Subcutaneous abdominal adipose tissue (tissue), 5 donors: ENCODE data around the gene TAPT1.

Experiments used
- H3K27ac ChIP-seq: one replicate; pipeline ENCODE4 v1.7.0; 2013; ENCODE audit warnings: low read depth, mild to moderate bottlenecking, inconsistent platforms, low read length, moderate library complexity
- H3K27me3 ChIP-seq, 5 donors: one replicate each; pipeline ENCODE4 v1.7.0; 2013; ENCODE audit warnings: low read length in 5 of 5, inconsistent platforms in 1 of 5; ENCODE audit not compliant: control insufficient read depth in 5 of 5, insufficient read depth in 4 of 5
- H3K36me3 ChIP-seq, 5 donors: one replicate each; pipeline ENCODE4 v1.7.0; 2013; ENCODE audit warnings: low read length in 5 of 5; ENCODE audit not compliant: control insufficient read depth in 5 of 5, insufficient read depth in 5 of 5
- H3K4me1 ChIP-seq, 5 donors: one replicate each; pipeline ENCODE4 v1.7.0; 2013; ENCODE audit warnings: low read length in 5 of 5, mild to moderate bottlenecking in 3 of 5, moderate library complexity in 1 of 5; ENCODE audit not compliant: control insufficient read depth in 5 of 5, insufficient read depth in 5 of 5
- H3K4me3 ChIP-seq, 5 donors: one replicate each; pipeline ENCODE4 v1.7.0; 2013; ENCODE audit warnings: low read length in 5 of 5, low read depth in 1 of 5
- H3K9ac ChIP-seq, 5 donors: one replicate each; pipeline ENCODE4 v1.7.0; 2013; ENCODE audit warnings: low read length in 5 of 5, mild to moderate bottlenecking in 4 of 5, moderate library complexity in 3 of 5
- H3K9me3 ChIP-seq, 5 donors: one replicate each; pipeline ENCODE4 v1.7.0; 2013; ENCODE audit warnings: low read length in 5 of 5; ENCODE audit not compliant: control insufficient read depth in 5 of 5
- donor health status: healthy.
- donor health status: healthy.
- donor health status: healthy.
- donor health status: healthy.
- donor health status: healthy.

Gene TAPT1

DNA sequence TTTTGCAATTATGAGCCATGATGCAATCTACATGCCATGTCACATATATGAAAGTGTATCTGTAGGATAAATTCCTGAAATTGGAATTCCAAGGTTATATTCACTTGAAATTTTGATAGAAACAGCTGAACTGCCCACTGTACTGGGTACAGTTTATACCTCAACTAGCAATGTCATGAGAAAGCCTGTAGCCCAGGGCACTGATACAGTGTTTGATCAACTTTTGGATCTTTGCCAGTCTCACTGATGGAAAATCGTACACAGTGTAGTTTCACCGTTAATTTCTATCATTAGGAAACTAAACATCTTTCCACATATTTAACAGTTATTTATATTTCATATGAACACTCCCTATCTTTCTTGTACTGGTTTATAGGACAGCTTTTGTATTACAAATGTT lies 34.2 kb downstream of the TAPT1 start:
- Histone ChIP-seq H3K4me1 (peaks cover 2 to 23% (median 21%) of the 10 kb centered on the region in 5 donors), H3K9me3 (no peaks in the 10 kb centered on the region), H3K27ac (no peak overlapping the region), H3K27me3 (no peaks in the 10 kb centered on the region), H3K4me3 (no peak overlapping the region), H3K36me3 (peaks cover 16 to 29% (median 23%) of the 10 kb centered on the region in 5 donors), H3K9ac (no peak overlapping the region)

DNA sequence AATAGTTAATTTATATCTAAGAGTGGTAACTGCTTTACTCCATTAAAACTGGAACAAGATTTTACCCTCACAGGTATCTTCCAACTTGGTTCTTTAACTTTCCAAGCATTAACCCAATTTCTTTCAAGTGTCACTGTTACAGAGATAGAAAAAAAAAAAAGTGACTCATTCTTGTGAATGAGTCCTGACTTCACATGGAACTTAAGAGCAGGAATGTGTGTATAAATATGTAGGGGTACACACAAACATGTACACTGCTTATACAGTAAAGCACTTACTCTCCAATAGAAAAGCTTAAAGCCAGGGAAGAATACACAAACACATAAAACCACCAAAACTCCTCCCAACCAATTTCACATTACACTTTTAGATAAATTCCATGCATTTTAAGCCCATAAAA lies 38.8 kb downstream of the TAPT1 start:
- H3K36me3 ChIP-seq = peaks cover 25 to 47% (median 37%) of the 10 kb centered on the region in 5 donors
- no peak overlapping the region for H3K4me3 ChIP-seq
- no peaks in the 10 kb centered on the region for H3K9me3 ChIP-seq
- H3K27ac ChIP-seq = no peak overlapping the region
- no peak overlapping the region for H3K9ac ChIP-seq
- H3K27me3 ChIP-seq = no peaks in the 10 kb centered on the region
- peaks cover 0 to 2% (median 0%) of the 10 kb centered on the region in 5 donors for H3K4me1 ChIP-seq

DNA sequence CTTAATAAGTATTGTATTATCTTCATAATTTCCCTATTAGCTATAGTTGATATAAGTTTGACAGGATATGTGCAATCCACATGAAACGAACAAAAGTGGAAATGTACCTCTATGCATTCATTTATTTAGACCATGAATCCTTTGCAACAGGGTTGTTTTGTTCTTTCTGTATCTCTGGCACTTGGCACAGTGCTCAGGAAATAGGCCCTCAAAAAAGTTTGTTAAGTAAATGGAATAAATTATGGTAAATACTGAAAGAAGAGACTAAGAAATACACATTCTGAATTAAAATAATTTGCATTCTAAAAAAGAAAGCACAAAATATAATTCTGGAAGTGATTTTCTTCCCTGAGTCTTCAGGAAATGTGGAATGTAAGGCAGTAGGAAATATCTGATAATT lies 39.3 kb downstream of the TAPT1 start:
- no peaks in the 10 kb centered on the region for H3K4me1 ChIP-seq
- H3K4me3 ChIP-seq = no peak overlapping the region
- H3K36me3 ChIP-seq = peaks cover 25 to 47% (median 38%) of the 10 kb centered on the region in 5 donors
- H3K9me3 ChIP-seq = no peaks in the 10 kb centered on the region
- H3K27ac ChIP-seq = no peak overlapping the region
- no peaks in the 10 kb centered on the region for H3K27me3 ChIP-seq
- H3K9ac ChIP-seq = no peak overlapping the region

DNA sequence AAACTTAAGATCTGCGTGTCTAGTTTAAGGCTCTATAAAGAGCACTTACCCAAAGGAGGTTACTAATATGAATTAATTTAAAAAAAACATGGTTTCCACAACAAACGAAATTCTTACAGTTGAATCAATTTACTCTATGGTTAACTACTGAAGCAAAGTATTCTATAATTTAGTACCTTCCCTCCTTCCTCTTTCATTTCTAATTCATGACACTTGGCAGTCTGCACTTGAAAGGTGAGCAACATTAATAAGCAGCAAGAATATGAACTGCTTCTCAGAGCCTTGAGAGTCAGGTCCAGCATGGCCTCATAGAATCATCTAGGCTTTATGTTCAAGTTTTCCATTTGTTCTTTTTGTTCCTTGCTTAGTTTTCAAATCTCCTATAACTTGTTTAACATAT lies 42.7 kb downstream of the TAPT1 start:
- no peaks in the 10 kb centered on the region for H3K9me3 ChIP-seq
- H3K4me1 ChIP-seq = no peaks in the 10 kb centered on the region
- H3K9ac ChIP-seq = no peak overlapping the region
- no peaks in the 10 kb centered on the region for H3K27me3 ChIP-seq
- no peak overlapping the region for H3K27ac ChIP-seq
- H3K36me3 ChIP-seq = peaks cover 16 to 41% (median 31%) of the 10 kb centered on the region in 5 donors
- no peak overlapping the region for H3K4me3 ChIP-seq

DNA sequence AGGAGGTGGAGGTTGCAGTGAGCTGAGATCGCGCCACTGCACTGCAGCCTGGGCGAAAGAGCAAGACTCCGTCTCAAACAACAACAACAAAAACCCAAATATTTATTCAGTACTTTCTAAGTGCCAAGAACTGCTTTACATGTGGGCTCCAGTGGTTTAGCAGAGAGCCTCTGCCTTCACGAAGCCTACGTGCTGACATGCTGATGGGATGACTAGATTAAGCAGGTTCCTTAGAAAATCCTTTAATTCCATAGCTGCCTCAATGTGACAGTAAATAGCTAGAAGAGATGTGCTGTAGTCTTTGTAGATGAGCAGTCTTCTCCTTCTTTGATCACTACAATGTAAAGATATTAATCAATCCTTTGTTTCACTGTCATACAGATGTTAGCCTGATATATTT lies 49.6 kb downstream of the TAPT1 start:
- Histone ChIP-seq H3K27me3 (no peaks in the 10 kb centered on the region), H3K4me1 (peaks cover 0 to 4% (median 0%) of the 10 kb centered on the region in 5 donors), H3K9me3 (no peaks in the 10 kb centered on the region), H3K9ac (no peak overlapping the region), H3K36me3 (peaks cover 20 to 61% (median 42%) of the 10 kb centered on the region in 5 donors), H3K4me3 (no peak overlapping the region), H3K27ac (no peak overlapping the region)

DNA sequence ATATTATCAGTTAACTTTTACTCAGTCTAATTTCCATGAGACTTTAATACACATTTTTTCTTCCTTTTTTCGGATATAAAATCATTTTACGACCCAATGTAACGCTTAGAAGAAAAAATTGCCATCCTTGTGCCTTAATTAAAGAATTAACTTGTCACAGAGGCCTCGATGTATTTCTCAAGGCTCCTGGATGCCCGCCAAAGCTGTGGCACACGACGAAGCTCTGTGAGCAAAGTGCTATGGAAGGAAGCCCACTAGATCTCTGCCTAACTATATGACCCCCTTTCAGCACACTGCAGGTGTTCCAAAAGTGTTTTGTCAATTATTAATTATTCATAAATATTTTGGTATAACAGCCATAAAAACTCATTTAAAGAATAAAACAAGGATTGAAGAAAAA lies 54.4 kb downstream of the TAPT1 start:
- Histone ChIP-seq H3K27ac (no peak overlapping the region), H3K9me3 (no peaks in the 10 kb centered on the region), H3K27me3 (no peaks in the 10 kb centered on the region), H3K9ac (no peak overlapping the region), H3K4me1 (peaks cover 0 to 21% (median 9%) of the 10 kb centered on the region in 5 donors), H3K36me3 (peaks cover 23 to 67% (median 37%) of the 10 kb centered on the region in 5 donors), H3K4me3 (no peak overlapping the region)

DNA sequence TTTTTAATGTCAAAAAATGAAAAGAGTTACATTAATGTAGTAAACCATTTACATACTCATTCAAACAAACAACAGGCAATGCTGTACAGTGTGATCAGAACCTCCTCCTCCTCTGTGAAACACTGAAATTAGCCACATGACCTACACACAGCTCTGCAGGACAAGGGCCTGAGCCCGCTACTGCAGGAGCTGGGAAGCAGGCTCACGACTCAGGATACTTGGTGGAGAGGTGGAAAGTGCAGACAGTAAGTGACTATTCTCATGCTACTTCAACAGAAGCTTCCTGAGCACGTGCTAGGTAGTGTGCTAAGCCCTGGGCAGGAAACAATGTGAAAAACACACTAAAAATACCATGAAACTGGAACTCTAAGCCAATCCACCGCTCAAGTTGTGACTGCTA lies 56.8 kb downstream of the TAPT1 start:
- no peak overlapping the region for H3K27ac ChIP-seq
- H3K4me1 ChIP-seq = peaks cover 0 to 21% (median 9%) of the 10 kb centered on the region in 5 donors
- no peaks in the 10 kb centered on the region for H3K27me3 ChIP-seq
- no peak overlapping the region for H3K4me3 ChIP-seq
- no peaks in the 10 kb centered on the region for H3K9me3 ChIP-seq
- peaks cover 37 to 79% (median 48%) of the 10 kb centered on the region in 5 donors for H3K36me3 ChIP-seq
- H3K9ac ChIP-seq = no peak overlapping the region

DNA sequence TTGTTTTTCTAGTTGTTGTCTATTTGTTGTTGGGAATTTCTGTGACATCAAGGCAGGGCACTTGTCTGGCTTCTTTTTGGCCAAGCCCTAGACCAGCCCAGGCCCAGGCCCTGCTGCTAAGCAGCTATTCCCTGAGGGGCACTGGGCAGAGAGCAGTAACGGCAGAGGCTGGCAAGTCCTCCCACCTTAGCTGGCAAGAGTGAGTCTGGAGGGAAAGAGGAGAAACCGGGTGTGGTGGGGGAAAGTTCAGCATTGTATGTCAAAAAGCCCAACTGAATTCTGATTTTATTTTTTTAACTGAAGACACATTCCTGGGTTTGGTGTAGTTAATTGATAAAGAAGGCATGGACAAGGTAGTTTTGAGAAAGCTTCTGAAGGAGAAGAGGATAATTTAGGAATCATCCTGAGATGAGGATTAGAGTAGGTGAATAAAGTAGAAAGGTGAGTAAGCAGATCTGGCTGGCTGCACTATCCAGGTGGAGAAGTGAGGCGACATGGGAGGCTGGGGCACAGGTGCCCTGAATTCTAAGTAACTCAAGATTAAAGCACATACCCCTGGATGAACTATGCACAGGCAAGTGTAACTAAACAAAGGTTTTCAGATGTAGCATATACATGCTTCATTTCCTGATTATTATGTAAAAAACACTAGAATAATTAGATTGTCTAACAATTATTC lies 57.4 kb downstream of the TAPT1 start:
- Histone ChIP-seq H3K27ac (no peak overlapping the region), H3K36me3 (peaks cover 35 to 79% (median 50%) of the 10 kb centered on the region in 5 donors), H3K9me3 (no peaks in the 10 kb centered on the region), H3K4me3 (no peak overlapping the region), H3K9ac (no peak overlapping the region), H3K4me1 (peaks cover 0 to 21% (median 9%) of the 10 kb centered on the region in 5 donors), H3K27me3 (no peaks in the 10 kb centered on the region)

DNA sequence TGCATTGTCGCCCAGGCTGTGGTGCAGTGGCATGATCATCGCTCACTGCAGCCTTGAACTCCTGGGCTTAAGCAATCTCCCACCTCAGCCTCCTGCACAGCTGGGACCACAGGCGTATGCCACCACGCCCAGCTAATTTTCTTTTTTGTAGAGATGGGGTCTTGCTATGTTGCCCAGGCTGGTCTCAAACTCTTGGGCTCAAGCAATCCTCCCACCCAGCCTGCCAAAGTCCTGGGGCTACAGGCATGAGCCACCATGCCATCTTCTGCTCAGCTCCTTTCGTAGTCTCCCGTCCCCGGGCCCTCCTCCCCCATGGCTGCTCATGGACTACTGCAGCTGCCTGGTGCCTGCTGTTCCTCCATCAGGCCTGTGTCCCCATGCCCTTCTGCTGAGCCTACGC lies 58.1 kb downstream of the TAPT1 start:
- H3K4me1 ChIP-seq = peaks cover 0 to 21% (median 9%) of the 10 kb centered on the region in 5 donors
- H3K27ac ChIP-seq = no peak overlapping the region
- no peaks in the 10 kb centered on the region for H3K9me3 ChIP-seq
- H3K36me3 ChIP-seq = peaks cover 39 to 80% (median 55%) of the 10 kb centered on the region in 5 donors
- no peak overlapping the region for H3K4me3 ChIP-seq
- H3K9ac ChIP-seq = no peak overlapping the region
- H3K27me3 ChIP-seq = no peaks in the 10 kb centered on the region

DNA sequence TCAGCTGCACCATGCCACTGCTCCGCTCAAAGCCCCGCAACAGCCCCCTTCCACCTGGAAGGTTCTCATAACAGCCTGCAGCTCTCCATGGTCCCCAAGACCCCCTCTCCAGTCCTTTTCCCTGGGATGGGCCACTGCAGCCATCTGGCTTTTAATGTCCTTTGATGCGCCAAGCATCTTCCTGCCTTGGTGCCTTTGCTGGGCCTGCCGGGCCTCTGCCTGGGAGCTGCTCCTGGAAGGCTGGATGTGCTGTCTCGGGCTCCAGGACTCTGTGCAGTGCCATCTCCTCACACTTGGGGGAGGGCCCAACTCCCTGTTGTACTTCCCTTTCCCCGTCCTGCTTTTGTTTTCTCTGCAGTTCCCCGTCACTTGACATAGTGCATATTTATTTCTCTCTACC lies 60.3 kb downstream of the TAPT1 start:
- peaks cover 0 to 16% (median 9%) of the 10 kb centered on the region in 5 donors for H3K4me1 ChIP-seq
- no peaks in the 10 kb centered on the region for H3K27me3 ChIP-seq
- H3K4me3 ChIP-seq = no peak overlapping the region
- no peak overlapping the region for H3K27ac ChIP-seq
- peaks cover 38 to 81% (median 60%) of the 10 kb centered on the region in 5 donors for H3K36me3 ChIP-seq
- no peak overlapping the region for H3K9ac ChIP-seq
- H3K9me3 ChIP-seq = no peaks in the 10 kb centered on the region
